ENCODE measurements around the gene SUCO.
"Not testable (repeated sequence)": the region's sequence is repeated elsewhere in the genome, so short reads cannot be mapped to it uniquely, and the experiment has no call there.

The SUCO gene, protein sequence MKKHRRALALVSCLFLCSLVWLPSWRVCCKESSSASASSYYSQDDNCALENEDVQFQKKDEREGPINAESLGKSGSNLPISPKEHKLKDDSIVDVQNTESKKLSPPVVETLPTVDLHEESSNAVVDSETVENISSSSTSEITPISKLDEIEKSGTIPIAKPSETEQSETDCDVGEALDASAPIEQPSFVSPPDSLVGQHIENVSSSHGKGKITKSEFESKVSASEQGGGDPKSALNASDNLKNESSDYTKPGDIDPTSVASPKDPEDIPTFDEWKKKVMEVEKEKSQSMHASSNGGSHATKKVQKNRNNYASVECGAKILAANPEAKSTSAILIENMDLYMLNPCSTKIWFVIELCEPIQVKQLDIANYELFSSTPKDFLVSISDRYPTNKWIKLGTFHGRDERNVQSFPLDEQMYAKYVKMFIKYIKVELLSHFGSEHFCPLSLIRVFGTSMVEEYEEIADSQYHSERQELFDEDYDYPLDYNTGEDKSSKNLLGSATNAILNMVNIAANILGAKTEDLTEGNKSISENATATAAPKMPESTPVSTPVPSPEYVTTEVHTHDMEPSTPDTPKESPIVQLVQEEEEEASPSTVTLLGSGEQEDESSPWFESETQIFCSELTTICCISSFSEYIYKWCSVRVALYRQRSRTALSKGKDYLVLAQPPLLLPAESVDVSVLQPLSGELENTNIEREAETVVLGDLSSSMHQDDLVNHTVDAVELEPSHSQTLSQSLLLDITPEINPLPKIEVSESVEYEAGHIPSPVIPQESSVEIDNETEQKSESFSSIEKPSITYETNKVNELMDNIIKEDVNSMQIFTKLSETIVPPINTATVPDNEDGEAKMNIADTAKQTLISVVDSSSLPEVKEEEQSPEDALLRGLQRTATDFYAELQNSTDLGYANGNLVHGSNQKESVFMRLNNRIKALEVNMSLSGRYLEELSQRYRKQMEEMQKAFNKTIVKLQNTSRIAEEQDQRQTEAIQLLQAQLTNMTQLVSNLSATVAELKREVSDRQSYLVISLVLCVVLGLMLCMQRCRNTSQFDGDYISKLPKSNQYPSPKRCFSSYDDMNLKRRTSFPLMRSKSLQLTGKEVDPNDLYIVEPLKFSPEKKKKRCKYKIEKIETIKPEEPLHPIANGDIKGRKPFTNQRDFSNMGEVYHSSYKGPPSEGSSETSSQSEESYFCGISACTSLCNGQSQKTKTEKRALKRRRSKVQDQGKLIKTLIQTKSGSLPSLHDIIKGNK (N-terminal part only)

GRCh38 chr1:172532700-172533512 is at the start of gene SUCO:
SUCO (plus strand) TSS chr1:172533150; CDS start chr1:172533436, 286 bp downstream.
- peak; percentile 99 for DNase-seq (ENCODE audit: low spot score)

DNA sequence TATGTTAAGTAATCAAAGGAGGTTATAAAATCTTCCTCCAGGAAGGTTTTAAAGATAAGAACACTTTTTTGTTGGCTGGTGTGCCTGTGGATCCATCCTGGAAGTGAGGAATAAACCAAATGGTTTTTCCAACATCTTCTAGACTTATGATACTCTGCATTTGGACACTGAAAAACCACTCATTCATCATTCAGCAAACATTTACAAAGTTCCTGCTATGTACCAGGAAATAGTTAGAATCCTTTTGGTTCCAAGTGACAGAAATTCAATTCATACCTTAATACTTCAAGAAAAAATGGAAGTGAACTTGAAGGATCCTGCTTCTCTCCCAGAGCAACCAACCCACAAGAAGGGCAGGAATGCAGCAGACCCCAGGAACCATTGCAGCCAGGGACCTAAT is 49.5 kb upstream of the SUCO start:
- DNase-seq (ENCODE audit: low spot score), result no peak

DNA sequence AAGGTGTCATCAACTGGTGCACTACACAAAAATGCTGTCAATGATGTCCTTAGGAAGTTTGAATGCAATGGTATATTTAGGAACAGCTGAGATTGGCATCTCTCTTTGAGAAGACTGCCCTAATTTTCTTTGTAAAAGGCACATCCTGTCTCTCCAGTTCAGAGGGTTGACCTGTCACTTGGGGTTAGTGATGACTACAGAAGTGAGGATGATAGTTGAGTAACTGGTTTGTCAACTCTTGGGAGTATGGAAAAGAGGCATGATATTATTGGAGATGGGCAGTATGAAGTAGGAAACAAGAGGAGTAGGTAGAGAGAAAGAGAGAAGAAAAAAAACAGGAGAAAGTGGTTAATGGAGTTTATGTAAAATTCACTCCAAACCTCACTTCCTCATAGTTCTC is 48.7 kb upstream of the SUCO start:
- no peak for DNase-seq (ENCODE audit: low spot score)

DNA sequence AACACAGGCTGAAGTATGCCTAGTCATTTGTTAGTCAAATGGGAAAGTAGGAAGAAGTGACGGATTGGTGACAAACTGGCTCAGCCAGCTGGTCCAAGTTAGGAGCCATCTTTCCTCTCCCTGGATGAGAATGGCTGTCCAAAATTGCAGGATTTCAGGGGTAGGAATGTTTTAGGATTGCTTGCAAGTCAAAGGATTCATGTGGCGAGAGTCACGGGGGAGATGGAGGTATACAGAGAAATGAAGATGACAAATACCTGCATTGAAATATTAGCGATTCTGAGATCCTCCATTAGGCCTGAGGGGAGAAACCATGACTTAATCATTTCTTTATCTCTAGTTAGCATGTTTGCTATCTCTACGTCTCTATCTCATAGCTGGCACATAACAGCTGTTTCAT is 47.3 kb upstream of the SUCO start:
- no peak for DNase-seq (ENCODE audit: low spot score)

DNA sequence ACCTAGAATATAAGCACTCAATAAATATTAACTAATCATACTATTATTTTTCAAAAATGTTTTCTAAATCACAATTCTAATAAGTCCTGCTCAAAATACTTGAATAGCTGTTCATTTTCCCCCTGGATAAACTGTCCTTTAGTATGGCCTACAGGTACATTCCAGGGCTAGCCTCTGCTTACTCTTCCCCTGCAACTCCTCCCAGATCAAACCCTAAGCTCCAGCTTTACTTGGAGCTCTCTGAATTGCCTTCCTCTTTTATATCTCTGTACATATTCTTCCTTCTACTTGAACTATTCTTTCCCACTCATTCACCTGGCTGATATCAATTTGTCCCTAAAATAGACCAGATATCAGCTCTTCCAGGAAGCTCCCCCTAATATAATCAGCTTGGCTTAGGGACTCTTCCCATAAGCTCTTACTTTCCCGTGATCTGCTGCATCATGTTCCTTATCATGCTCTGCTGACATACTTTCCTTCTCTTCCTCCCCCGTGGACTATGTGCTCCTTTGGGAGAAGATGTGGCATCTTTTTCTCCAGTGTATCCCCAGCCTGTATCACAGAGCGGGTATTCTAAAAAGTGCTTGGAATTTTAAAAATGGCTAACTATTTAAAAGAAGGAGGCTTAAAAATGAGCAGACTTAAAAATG is 46.0 kb upstream of the SUCO start:
- DNase-seq (ENCODE audit: low spot score), result no peak

DNA sequence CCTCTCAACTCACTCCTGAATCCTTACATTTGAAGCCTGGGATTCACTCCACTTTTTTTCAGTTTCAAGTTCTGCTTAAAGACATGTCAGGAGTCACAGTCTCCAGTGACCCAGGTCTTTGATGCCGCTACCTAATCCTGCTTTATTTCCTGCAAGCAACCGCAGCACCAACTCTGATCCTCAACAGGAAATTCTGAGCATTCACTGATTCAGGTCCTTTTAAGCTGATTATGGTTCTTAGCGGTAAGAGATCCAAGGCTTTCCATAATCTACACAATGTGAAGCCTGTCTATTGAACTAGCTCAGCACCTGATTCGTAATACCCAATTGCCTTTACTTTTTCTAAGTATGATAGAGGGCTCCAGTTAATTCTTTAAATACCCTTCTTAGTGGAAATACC is 45.4 kb upstream of the SUCO start:
- no peak for DNase-seq (ENCODE audit: low spot score)

DNA sequence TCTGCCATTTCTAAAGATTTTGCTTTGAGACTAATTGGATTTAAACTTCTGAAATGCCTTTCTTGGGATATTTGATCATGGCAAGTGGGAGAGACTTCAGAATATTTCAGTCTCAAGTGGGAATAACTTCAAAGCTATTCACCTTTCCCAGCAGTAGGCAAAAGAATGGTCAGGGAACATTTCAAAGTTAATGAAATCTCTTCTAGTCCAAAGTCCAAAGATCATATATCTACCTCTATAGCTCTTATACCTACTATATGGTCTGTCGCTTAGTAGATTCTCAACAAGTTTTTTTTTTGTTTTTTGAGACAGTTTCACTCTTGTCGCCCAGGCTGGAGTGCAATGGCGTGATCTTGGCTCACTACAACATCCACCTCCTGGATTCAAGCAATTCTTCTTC is 44.6 kb upstream of the SUCO start:
- DNase-seq (ENCODE audit: low spot score), result no peak

DNA sequence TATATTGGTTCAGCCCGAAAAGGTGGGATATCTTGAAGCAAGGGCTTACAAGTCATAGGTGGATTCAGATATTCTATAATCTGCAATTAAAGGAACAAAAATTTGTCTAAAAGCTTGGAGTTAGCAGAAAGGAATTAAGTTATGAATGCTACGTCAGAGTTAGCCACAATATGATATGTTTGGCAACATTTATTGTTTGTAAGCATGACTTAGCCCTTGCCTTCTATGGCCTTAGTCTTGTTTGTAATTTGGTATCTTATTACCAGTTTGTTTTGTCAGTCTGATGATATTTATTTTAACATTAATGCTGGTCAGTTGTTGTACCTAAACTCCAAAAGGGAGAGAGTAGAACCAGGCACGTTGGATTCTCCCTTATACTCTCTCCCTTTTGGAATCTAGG is 43.1 kb upstream of the SUCO start:
- DNase-seq (ENCODE audit: low spot score), result no peak

DNA sequence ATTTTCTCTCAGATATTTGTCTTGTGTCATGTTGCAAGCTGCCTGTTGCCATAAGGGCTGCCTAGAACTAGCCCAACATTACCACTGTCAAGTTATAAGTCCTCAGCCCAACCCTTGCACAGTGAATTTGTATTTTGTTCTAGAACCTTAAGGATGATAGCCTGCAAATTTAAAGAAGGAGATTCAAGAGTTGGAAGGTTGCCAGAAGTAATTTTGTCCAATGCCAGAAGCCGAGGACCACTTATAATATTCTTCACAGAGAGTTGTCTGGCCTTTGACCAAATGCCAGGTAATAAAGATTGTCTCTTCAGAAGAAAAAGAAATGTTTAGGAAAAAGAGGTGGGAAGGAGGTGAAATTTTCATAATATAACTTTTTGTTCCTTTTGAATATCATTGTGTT is 40.5 kb upstream of the SUCO start:
- DNase-seq (ENCODE audit: low spot score), result no peak

DNA sequence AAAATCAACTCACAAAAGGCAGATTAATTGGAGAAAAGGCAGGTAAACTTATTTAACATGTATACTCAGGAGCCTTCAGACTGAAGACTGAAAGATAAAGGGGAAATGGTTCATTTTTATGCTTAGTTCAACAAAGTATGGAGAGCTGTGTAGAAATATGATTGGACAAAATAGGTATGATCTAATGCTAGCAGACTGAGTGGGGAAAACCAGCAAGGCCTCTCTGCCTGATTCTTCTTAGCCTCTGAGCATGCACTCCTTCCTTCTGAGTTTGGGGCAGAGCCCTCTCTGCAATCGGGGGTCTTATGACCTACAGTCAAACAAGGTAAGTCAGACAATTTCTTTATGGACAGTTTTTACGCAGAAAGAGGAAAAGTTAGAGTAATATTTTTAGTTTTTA is 38.8 kb upstream of the SUCO start:
- no peak for DNase-seq (ENCODE audit: low spot score)

- DNase-seq (ENCODE audit: low spot score), result not testable (repeated sequence)
Observed at GRCh38 chr1:172496127-172496526, 36.8 kb upstream of the SUCO start.

- no peak for DNase-seq (ENCODE audit: low spot score)
Observed at GRCh38 chr1:172496678-172497077, 36.3 kb upstream of the SUCO start.

- no peak for DNase-seq (ENCODE audit: low spot score)
Observed at GRCh38 chr1:172497230-172497629, 35.7 kb upstream of the SUCO start.

GRCh38 chr1:172498857-172499256 is 34.1 kb upstream of the SUCO start:
- no peak for DNase-seq (ENCODE audit: low spot score)

DNA sequence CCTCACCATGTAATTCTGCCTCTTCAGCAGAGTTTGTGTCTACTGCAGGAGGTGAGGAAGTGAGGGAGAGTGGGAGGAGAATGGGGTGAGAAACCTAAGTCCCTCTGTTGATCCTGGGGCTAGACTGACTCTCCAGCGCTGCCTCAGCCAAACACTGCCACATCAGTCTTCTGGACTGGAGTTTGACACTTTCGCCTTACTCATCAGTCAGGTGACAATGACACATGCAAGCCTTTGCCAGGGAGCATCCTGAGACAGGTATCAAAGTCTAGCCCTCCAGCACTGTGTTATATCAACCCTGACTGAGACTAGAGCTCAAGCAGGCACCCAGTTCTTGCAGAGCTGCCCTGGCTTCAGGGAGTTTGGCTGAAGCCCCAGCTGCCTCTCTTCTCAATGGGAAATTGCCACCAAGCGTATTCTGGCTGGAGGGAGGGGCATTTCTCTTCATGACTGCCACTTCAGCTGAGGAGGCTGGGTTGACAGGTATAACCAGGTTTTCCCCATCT is 33.3 kb upstream of the SUCO start:
- DNase-seq (ENCODE audit: low spot score), result no peak

DNA sequence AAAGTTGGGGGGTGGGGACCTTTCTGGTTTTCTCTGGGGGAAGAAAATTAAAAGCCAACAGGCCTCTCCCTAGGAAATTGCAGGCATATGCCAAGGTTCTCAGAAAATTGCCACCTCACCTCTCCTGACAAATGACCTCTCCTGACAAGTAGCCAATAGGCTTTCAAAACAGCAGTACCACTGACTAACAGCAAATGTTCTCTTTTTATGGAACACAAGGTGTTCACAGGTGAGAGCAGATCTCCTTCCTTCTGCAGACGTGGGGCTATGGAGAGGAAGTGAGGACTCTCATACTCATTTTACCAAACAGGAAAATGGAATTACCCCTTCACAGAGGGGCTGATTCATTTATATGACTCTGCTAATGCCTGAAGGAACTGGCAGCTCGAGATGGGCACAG is 32.7 kb upstream of the SUCO start:
- no peak for DNase-seq (ENCODE audit: low spot score)

- no peak for DNase-seq (ENCODE audit: low spot score)
Observed at GRCh38 chr1:172507741-172508140, 25.2 kb upstream of the SUCO start.

- no peak for DNase-seq (ENCODE audit: low spot score)
Observed at GRCh38 chr1:172510479-172510878, 22.5 kb upstream of the SUCO start.

- DNase-seq (ENCODE audit: low spot score), result no peak
Observed at GRCh38 chr1:172512591-172512990, 20.4 kb upstream of the SUCO start.

GRCh38 chr1:172513479-172513878 is 19.5 kb upstream of the SUCO start:
- DNase-seq (ENCODE audit: low spot score), result no peak

DNA sequence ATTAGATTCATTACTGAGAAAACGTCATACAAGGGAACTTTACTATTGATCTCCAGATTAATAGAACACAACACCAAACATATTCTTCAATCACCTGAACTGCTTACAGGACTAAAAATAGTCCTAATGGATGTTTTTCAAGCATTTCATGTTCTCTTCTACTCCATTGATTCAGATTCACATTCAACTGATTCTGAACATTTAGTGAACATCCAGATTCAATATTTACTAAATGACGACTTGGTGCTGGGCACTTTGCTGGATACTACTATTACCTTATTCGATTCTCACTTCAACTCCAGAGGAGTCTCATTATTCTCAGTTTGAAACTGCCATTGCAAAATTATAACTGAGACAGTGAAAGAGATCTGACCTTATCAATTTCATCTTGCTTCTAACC is 18.8 kb upstream of the SUCO start:
- DNase-seq (ENCODE audit: low spot score), result no peak

Data from pons (tissue), 1 donor.